HG03139 (cell line): Measurements from ENCODE around the gene SNX17.
"Not testable (repeated sequence)": the region's sequence is repeated elsewhere in the genome, so short reads cannot be mapped to it uniquely, and the experiment has no call there.

Source experiments
- ATAC-seq: cut with Tn5 transposase; IDR thresholded peaks from one replicate; pipeline ENCODE4 v1.9.1; 2021; ENCODE audit not compliant: unreplicated experiment

Gene SNX17

DNA sequence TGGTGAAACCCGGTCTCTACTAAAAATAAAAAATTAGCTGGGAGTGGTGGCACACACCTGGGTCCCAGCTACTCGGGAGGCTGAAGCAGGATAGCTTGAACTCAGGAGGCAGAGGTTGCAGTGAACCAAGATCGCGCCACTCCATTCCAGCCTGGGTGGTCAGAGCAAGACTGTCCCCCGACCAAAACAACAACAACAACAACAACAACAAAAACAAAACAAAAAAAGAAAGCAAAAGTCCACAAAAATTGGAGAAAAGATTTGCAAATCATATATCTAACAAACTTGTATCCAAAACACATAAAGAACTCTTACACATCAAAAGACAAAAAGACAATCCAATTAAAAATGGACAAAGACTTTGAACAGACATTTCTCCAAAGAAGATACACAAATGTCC, 28.5 kb downstream of the SNX17 start:
- no peak for ATAC-seq

DNA sequence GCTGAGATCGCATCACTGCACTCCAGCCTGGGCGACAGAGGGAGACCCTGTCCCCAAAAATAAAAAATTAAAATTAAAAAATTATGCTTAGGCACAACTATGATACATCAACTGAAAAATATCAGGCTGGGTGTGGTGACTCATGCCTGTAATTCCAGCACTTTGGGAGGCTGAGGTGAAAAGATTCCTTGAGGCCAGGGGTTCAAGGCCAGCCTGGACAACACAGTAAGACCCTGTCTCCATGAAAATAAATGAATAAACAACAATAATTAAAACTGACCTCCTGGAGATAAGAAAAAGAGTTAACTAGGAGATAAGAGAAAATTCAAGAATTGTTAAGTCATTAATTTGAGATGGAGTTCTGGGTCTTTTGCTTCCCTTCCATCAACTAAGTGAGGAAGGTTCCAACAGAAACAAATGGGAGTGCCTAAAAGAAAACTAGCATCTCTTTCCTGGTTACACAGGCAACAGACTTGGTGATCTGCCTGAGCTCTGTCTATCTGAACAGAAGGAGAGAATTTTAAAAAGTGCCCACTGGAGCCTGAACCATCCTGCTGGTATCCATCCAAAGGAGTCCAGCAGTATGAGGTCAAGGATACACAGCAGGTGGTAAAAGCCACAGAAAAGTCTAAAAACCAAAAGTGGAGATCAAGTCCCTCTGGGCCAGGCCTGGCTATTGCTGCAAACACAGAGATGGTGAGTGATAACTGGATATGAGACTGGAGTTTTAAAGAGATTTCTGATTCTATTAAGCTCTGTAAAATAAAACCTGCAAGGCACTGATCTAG, 30.1 kb downstream of the SNX17 start:
- no peak for ATAC-seq

DNA sequence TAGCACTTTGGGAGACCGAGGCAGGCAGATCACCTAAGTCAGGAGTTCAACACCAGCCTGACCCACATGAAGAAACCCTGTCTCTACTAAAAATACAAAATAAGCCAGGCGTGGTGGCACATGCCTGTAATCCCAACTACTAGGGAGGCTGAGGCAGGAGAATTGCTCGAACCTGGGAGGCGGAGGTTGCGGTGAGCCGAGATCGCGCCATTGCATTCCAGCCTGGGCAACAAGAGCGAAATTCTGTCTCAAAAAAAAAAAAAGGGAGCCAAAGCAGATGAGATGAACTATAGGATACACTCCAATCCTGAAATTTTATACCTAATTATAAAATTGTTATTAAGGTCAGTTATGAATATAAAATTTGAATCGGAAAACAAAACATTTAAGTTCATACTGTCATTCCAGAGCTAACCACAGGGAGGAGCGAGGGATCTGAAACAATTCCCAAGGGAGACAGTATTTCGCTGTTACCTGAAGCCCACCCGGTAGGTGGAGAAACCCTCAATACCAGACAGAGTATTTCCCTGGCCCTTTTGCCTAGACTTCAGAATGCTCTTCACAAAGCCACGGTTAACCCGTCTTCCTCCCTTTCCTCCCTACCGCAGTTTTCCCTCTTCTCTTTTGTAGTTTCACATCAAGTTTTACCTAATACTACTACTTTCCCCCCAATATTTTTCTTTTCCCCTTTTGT, 37.5 kb downstream of the SNX17 start:
- no peak for ATAC-seq

DNA sequence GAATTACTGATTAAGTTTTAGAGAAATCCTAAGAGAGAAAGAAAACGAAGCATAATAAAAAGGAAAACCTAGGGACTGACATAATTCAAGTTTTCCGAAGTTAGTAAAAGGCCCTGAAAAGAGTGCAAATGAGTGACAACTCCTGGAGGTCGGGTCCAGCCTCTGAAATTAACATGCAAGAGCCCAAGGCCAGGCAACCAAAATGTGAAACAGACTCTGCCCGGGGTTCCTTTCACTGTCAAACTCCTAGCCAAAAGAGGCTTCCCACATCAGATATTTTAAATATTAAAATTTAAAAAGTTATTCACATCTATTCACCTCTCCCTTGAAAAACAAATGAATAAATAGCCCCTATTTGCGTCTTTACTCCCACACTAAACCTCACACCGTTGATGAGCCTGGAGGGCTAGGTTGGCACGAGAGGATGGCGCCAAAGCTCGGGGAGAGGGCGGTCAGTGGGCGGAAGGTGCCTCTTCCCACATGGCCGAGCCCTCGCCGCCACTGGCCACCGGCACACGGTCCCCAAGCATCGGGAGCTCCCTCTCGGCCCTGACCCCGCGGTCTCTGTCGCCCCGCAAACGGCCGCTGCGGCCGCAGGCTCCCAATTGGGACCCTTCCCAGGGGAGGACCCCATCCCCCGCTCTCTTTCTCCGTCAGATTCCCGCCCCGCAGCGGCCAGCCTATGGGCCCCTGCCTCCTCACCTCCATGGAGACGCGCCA, 38.3 kb downstream of the SNX17 start:
- ATAC-seq: peak; percentile 30

DNA sequence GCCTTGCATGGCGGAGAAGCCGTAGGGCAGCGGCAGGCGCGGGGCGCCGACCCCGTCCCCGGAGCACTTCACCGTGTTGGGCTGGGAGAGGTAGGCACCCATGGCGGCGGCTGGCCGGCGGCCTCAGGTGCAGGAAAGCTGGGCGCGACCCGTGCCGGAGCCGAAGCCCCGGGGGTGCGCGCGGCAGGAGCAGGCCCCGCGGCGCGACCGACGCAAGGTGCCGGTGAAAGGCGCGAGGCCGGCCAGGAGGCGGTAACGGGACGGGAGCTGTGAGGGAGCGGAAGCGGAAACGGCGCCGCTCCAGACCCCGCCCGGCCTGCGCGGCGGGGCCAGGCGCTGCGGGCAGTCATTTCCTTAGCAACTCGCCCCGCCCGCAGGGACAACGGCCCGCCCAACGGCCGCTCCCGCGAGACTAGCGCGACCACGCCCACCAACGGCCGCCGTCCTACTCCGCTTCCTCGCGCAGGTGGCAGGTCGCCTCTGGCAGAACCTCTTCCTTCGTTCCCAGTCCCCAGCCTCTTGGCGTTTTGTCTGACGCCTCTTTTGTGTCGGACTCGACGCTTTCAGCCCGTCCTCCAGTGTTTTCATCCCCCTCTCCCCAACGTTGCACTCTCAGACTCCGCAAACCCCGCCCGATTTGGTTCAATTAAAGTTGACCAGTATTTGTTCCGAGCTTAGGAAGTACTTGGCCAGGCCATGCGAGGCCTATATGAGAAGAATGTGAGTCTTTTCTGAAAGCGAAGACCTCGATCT, 39.1 kb downstream of the SNX17 start, which contains the start of gene PPM1G:
TSS of gene PPM1G (minus strand) at position 271 of the 753 bp plus-strand sequence. CDS start at position 102, 169 bp downstream.
- ATAC-seq: peak; percentile 89

DNA sequence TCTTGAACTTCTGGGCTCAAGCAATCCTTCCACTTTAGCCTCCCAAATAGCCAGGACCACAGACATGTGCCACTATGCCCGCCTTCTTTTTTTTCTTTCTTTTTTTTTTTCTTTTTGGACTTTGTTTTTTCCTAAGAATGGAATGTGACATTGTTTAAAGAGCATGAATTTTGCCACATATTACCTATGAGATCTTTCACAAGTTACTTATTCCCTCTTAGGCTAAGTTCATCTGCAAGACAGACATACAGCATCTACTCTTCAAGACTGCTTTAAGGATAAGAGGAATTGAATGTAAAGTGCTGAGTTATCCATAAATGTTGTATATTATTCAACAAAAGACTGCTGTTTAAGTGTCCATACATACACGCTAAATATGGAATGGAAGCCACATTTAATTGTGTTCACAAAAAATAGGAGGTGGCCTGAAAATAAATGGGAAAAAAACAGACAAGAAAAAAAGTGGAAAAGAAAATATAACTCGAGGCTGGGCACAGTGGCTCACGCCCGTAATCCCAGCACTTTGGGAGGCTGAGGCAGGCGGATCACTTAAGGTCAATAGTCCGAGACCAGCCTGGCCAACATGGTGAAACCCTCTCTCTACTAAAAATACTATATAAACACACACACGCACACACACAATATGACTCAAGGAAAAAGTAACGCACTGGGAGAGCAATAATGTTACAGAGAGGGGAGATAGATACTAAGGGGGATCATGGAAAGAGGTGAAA, 42.2 kb downstream of the SNX17 start:
- ATAC-seq: no peak

DNA sequence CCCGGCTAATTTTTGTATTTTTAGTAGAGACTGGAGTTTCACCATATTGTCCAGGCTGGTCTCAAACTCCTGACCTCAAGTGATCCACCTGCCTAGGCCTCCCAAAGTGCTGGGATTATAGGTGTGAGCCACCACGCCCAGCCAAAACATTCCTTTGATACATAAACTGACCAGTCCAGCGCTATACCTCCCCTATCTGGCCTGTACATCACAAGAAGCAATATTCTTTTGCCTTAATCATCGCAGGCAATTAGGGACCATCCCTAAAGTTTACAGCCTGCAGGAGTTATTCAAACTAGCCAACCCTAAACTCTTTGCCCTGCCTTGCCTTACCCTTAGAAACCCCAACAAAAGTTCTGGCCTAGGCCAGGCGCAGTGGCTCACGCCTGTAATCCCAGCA, 45.7 kb downstream of the SNX17 start:
- no peak for ATAC-seq

DNA sequence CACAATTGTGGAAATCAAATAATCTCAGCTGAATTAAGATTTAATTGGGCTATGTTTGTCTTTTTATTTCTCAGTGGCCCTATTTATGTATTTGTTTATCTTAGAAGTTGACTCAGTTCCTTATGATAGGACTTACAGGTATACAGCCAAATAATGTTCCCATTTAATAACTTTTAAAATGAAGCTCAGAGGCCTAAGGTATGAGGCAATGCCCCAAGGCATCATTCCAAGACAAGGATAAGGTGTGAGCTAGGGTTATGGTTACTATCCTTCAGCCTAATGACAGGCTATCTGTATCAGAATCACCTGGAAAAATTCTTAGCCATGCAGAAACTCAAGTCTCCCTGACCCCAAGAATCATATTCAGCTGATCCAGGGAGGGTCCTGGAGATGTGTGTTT, 50.6 kb downstream of the SNX17 start:
- ATAC-seq: no peak

DNA sequence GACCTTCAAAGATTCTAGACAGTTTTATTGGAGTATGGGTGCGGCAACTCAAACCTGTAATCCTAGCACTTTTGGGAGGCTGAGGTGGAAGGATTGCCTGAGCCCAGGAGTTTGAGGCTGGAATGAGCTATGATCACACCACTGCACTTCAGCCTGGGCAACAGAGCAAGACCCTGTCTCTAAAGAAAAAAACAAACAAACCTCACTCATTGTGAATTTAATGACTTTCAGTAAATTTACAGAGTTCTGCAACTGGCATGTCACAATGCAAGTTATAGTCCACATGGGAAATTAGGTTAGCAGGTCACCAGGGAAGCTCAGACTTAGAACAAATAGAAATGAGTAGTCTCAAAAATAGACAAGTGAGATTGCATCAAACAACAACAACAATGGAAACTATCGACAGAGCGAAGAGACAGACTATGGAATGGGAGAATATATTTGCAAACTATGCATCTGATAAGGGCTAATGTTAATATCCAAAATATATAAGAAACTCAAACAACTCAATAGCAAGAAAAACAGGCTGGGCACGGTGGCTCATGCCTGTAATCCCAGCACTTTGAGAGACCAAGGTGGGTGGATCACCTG, 51.3 kb downstream of the SNX17 start:
- ATAC-seq: no peak

DNA sequence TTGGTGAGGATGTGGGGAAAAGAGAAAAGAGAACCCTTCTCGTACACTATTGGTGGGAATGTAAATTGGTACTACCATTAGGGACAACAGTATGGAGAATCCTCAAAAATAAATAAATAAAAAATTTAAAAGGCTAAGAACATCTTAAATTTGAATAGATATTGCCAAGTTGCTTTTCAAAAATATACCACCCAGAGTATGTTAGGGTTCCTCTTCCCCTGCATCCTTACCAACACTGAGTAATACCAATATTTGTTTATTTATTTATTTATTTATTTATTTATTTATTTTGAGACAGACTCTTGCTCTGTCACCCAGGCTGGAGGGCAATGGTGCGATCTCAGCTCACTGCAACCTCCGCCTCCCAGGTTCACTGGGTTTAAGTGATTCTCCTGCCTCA, 52.5 kb downstream of the SNX17 start:
- no peak for ATAC-seq

DNA sequence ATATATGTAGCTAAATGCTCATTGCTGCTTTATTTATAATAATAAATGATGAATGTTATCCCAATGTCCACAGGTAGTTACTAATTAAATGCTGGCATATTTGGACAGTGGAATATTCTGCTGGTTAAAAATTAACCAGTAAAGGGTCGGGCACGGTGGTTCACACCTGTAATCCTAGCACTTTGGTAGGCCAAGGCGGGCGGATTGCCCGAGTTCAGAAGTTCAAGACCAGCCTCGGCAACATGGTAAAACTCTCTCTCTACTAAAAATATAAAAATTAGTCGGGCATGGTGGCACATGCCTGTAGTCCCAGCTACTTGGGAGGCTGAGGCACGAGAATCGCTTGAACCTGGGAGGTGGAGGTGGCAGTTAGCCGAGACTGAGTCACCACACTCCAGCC, 54.6 kb downstream of the SNX17 start:
- not testable (repeated sequence) for ATAC-seq
